HEK293 (cell line): ENCODE measurements around the gene CLMN.
"Not testable (repeated sequence)": the region's sequence is repeated elsewhere in the genome, so short reads cannot be mapped to it uniquely, and the experiment has no call there.

Source experiments
- CTCF ChIA-PET: fragments of 350-600 bp; formaldehyde crosslinking; extraction: SDS; loops from one replicate; lab custom pipeline; 2021; ENCODE audit warnings: antibody characterized with exemption; lab: Yijun Ruan, JAX
- POLR2A ChIA-PET: fragments of 300-600 bp; formaldehyde crosslinking; extraction: SDS; loops from one replicate; lab custom pipeline; 2020; ENCODE audit warnings: antibody characterized with exemption, inconsistent platforms; lab: Yijun Ruan, JAX
- H3K27ac ChIP-seq: fragments of 200-500 bp; sonication (Bioruptor generic); 2 replicates; pipeline ENCODE4 v1.5.1; 2014; ENCODE audit warnings: low read depth, low read length, control low read depth, inconsistent platforms; ENCODE audit errors: extremely low read depth
- H3K36me3 ChIP-seq, 2 experiments: fragments of 200-500 bp in 1 of 2; sonication (Bioruptor generic) in 1 of 2; 1 replicate in 1 of 2; 2 replicates in 1 of 2; pipeline ENCODE4 v1.5.1; 2014 to 2017; ENCODE audit warnings: inconsistent platforms in 2 of 2, low read length in 2 of 2; ENCODE audit not compliant: control insufficient read depth in 2 of 2, insufficient read depth in 1 of 2
- H3K4me1 ChIP-seq: fragments of 200-500 bp; sonication (Bioruptor generic); 2 replicates; pipeline ENCODE4 v1.5.1; 2014; ENCODE audit warnings: mild to moderate bottlenecking, low read length, inconsistent platforms; ENCODE audit not compliant: control insufficient read depth, insufficient read depth
- H3K4me3 ChIP-seq: 2 replicates; pipeline ENCODE4 v1.5.1; 2011; ENCODE audit warnings: low read depth, mild to moderate bottlenecking, control low read depth, low read length, moderate library complexity
- H3K9me3 ChIP-seq: fragments of 200-500 bp; sonication (Bioruptor generic); 2 replicates; pipeline ENCODE4 v1.5.1; 2014; ENCODE audit warnings: low read depth, low read length, inconsistent platforms; ENCODE audit not compliant: control insufficient read depth, insufficient read depth
- OSR2 ChIP-seq: fragments of 450-650 bp; formaldehyde crosslinking; IDR thresholded peaks from 2 replicates; pipeline ENCODE4 v1.5.1; 2016; ENCODE audit warnings: missing biosample characterization, missing genetic modification characterization
- PRDM6 ChIP-seq: fragments of 450-650 bp; formaldehyde crosslinking; IDR thresholded peaks from 2 replicates; pipeline ENCODE4 v1.5.1; 2017; ENCODE audit warnings: missing biosample characterization, missing genetic modification characterization
- REPIN1 ChIP-seq: fragments of 450-650 bp; formaldehyde crosslinking; IDR thresholded peaks from 2 replicates; pipeline ENCODE4 v1.5.1; 2017; ENCODE audit warnings: missing biosample characterization, missing genetic modification characterization, low read depth
- ZBTB20 ChIP-seq: fragments of 450-650 bp; formaldehyde crosslinking; IDR thresholded peaks from 2 replicates; pipeline ENCODE4 v1.5.1; 2016; ENCODE audit warnings: missing biosample characterization, missing genetic modification characterization
- ZNF112 ChIP-seq: fragments of 450-650 bp; formaldehyde crosslinking; IDR thresholded peaks from 2 replicates; pipeline ENCODE4 v1.5.0; 2017; ENCODE audit warnings: missing biosample characterization, missing genetic modification characterization
- ZNF132 ChIP-seq: fragments of 450-650 bp; formaldehyde crosslinking; IDR thresholded peaks from 2 replicates; pipeline ENCODE4 v1.5.1; 2017; ENCODE audit warnings: missing biosample characterization, missing genetic modification characterization, borderline replicate concordance
- ZNF138 ChIP-seq: fragments of 450-650 bp; formaldehyde crosslinking; IDR thresholded peaks from 2 replicates; pipeline ENCODE4 v1.5.1; 2016; ENCODE audit warnings: missing biosample characterization, missing genetic modification characterization, borderline replicate concordance
- ZNF157 ChIP-seq: fragments of 450-650 bp; formaldehyde crosslinking; IDR thresholded peaks from 2 replicates; pipeline ENCODE4 v1.5.1; 2016; ENCODE audit warnings: missing biosample characterization, missing genetic modification characterization
- ZNF174 ChIP-seq: fragments of 450-650 bp; formaldehyde crosslinking; IDR thresholded peaks from 2 replicates; pipeline ENCODE4 v1.5.0; 2017; ENCODE audit warnings: missing biosample characterization, mild to moderate bottlenecking, missing genetic modification characterization
- ZNF202 ChIP-seq: fragments of 450-650 bp; formaldehyde crosslinking; IDR thresholded peaks from 2 replicates; pipeline ENCODE4 v1.5.1; 2016; ENCODE audit warnings: missing biosample characterization, missing genetic modification characterization, borderline replicate concordance
- ZNF341 ChIP-seq: fragments of 450-650 bp; formaldehyde crosslinking; IDR thresholded peaks from 2 replicates; pipeline ENCODE4; 2016; ENCODE audit warnings: low read depth, missing biosample characterization, missing genetic modification characterization
- ZNF510 ChIP-seq: fragments of 450-650 bp; formaldehyde crosslinking; IDR thresholded peaks from 2 replicates; pipeline ENCODE4 v1.5.1; 2018; ENCODE audit warnings: mild to moderate bottlenecking, missing genetic modification characterization, missing biosample characterization; ENCODE audit not compliant: insufficient replicate concordance
- ZNF529 ChIP-seq: fragments of 450-650 bp; formaldehyde crosslinking; IDR thresholded peaks from 2 replicates; pipeline ENCODE4 v1.5.1; 2017; ENCODE audit warnings: missing genetic modification characterization, missing biosample characterization; ENCODE audit not compliant: insufficient replicate concordance
- ZNF549 ChIP-seq: fragments of 450-650 bp; IDR thresholded peaks from 2 replicates; pipeline ENCODE4 v1.5.1; 2018; ENCODE audit warnings: missing biosample characterization, missing genetic modification characterization, mild to moderate bottlenecking, inconsistent platforms, moderate library complexity
- ZNF600 ChIP-seq: fragments of 450-650 bp; formaldehyde crosslinking; IDR thresholded peaks from 2 replicates; pipeline ENCODE4 v1.5.1; 2016; ENCODE audit warnings: missing biosample characterization, missing genetic modification characterization
- ZNF626 ChIP-seq: fragments of 450-650 bp; sonication (Bioruptor Pico); formaldehyde crosslinking; IDR thresholded peaks from 2 replicates; pipeline ENCODE4 v1.5.1; 2018; ENCODE audit warnings: missing biosample characterization, missing genetic modification characterization, inconsistent platforms
- ZNF639 ChIP-seq: fragments of 450-650 bp; formaldehyde crosslinking; IDR thresholded peaks from 2 replicates; pipeline ENCODE4 v1.5.1; 2016; ENCODE audit warnings: missing biosample characterization, missing genetic modification characterization
- ZNF670 ChIP-seq: fragments of 450-650 bp; formaldehyde crosslinking; IDR thresholded peaks from 2 replicates; pipeline ENCODE4 v1.5.1; 2016; ENCODE audit warnings: missing biosample characterization, missing genetic modification characterization, low read depth
- ZNF768 ChIP-seq: fragments of 450-650 bp; formaldehyde crosslinking; IDR thresholded peaks from 2 replicates; pipeline ENCODE4 v1.5.1; 2018; ENCODE audit warnings: missing biosample characterization, mild to moderate bottlenecking, missing genetic modification characterization
- ZNF776 ChIP-seq: fragments of 450-650 bp; formaldehyde crosslinking; IDR thresholded peaks from 2 replicates; pipeline ENCODE4 v1.5.0; 2017; ENCODE audit warnings: missing biosample characterization, missing genetic modification characterization, borderline replicate concordance
- TF ChIP-seq, protein P1 (sequence below): fragments of 450-650 bp; formaldehyde crosslinking; IDR thresholded peaks from 2 replicates; pipeline ENCODE4 v1.5.1; 2016; ENCODE audit warnings: missing biosample characterization, missing genetic modification characterization, borderline replicate concordance
- TF ChIP-seq, protein P2 (sequence below): fragments of 450-650 bp; formaldehyde crosslinking; IDR thresholded peaks from 2 replicates; pipeline ENCODE4 v1.5.1; 2016; ENCODE audit warnings: missing biosample characterization, missing genetic modification characterization

Gene CLMN

DNA sequence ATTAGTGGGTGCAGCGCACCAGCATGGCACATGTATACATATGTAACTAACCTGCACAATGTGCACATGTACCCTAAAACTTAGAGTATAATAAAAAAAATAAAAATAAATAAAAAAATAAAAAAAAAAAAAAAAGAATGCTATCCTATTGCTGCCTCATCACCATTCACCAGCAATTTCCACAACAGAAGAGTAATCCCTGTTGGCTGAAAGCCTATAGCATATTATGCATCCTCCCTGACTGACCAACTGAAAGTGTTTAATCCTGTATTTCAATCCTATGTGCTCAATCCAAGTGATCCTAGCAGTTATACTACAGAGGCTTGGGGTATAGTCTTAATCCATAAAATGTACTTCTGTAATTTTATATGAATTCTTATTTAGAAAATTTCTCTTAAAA, 180.8 kb downstream of the CLMN start (continued):
- TF ChIP-seq, protein P1, sequence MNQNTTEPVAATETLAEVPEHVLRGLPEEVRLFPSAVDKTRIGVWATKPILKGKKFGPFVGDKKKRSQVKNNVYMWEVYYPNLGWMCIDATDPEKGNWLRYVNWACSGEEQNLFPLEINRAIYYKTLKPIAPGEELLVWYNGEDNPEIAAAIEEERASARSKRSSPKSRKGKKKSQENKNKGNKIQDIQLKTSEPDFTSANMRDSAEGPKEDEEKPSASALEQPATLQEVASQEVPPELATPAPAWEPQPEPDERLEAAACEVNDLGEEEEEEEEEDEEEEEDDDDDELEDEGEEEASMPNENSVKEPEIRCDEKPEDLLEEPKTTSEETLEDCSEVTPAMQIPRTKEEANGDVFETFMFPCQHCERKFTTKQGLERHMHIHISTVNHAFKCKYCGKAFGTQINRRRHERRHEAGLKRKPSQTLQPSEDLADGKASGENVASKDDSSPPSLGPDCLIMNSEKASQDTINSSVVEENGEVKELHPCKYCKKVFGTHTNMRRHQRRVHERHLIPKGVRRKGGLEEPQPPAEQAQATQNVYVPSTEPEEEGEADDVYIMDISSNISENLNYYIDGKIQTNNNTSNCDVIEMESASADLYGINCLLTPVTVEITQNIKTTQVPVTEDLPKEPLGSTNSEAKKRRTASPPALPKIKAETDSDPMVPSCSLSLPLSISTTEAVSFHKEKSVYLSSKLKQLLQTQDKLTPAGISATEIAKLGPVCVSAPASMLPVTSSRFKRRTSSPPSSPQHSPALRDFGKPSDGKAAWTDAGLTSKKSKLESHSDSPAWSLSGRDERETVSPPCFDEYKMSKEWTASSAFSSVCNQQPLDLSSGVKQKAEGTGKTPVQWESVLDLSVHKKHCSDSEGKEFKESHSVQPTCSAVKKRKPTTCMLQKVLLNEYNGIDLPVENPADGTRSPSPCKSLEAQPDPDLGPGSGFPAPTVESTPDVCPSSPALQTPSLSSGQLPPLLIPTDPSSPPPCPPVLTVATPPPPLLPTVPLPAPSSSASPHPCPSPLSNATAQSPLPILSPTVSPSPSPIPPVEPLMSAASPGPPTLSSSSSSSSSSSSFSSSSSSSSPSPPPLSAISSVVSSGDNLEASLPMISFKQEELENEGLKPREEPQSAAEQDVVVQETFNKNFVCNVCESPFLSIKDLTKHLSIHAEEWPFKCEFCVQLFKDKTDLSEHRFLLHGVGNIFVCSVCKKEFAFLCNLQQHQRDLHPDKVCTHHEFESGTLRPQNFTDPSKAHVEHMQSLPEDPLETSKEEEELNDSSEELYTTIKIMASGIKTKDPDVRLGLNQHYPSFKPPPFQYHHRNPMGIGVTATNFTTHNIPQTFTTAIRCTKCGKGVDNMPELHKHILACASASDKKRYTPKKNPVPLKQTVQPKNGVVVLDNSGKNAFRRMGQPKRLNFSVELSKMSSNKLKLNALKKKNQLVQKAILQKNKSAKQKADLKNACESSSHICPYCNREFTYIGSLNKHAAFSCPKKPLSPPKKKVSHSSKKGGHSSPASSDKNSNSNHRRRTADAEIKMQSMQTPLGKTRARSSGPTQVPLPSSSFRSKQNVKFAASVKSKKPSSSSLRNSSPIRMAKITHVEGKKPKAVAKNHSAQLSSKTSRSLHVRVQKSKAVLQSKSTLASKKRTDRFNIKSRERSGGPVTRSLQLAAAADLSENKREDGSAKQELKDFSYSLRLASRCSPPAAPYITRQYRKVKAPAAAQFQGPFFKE: no peak
- TF ChIP-seq ZNF341 (tag by site-specific recombination) (no peak), ZNF549 (tag by site-specific recombination) (no peak), ZNF776 (tag by site-specific recombination) (no peak)

GRCh38 chr14:95138455-95138854, 181.3 kb downstream of the CLMN start:
- TF ChIP-seq, protein P2, sequence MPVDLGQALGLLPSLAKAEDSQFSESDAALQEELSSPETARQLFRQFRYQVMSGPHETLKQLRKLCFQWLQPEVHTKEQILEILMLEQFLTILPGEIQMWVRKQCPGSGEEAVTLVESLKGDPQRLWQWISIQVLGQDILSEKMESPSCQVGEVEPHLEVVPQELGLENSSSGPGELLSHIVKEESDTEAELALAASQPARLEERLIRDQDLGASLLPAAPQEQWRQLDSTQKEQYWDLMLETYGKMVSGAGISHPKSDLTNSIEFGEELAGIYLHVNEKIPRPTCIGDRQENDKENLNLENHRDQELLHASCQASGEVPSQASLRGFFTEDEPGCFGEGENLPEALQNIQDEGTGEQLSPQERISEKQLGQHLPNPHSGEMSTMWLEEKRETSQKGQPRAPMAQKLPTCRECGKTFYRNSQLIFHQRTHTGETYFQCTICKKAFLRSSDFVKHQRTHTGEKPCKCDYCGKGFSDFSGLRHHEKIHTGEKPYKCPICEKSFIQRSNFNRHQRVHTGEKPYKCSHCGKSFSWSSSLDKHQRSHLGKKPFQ (tag by site-specific recombination): 0 out of 2 replicates have a peak, but pooled peaks have one; percentile 49
- 0 out of 2 replicates have a peak, but pooled peaks have one; percentile 6 for TF ChIP-seq PRDM6 (tag by site-specific recombination)
- TF ChIP-seq, all 188 proteins: peak for 2; not testable (repeated sequence) for 186
- not testable (repeated sequence) for H3K4me3 ChIP-seq, H3K36me3 ChIP-seq, H3K27ac ChIP-seq, H3K9me3 ChIP-seq
- CTCF ChIA-PET: interaction anchor here (0.6 kb wide), 1 partner anchor 223 kb away, joined by 3 read pairs; no protein-coding TSS in a partner anchor
- peaks cover 23% of the 10 kb centered on the region for H3K4me1 ChIP-seq
- POLR2A ChIA-PET: interaction anchor here (0.6 kb wide), 1 partner anchor 1452 kb away, joined by 3 read pairs; no protein-coding TSS in a partner anchor

DNA sequence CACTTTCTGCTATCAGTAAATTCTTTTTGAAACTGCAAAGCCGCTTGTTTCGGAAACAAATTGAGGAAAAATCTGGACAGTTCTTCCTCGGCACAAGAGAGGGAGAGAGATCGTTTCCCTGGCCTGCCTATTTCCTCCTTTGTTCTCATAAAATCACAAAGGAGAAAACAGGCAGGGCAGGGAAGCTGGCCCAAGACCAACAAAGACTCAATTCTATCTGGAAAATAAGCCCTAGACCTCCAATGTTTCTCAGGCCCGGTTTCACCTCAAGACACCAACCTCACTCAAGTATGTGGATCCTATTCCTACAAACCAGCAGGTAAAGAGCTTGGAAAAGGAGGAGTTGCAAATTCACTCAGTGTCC, 181.9 kb downstream of the CLMN start:
- Histone ChIP-seq H3K9me3 (no peaks in the 10 kb centered on the region), H3K4me1 (peaks cover 20% of the 10 kb centered on the region), H3K27ac (no peak overlapping the region), H3K36me3 (peaks cover 2 to 14% of the 10 kb centered on the region in 2 experiments; a peak in 2 of 3 replicates), H3K4me3 (no peak overlapping the region)
- CTCF ChIA-PET: interaction anchor here (0.6 kb wide), 1 partner anchor 224 kb away, joined by 3 read pairs; no protein-coding TSS in a partner anchor
- TF ChIP-seq ZNF202 (tag by site-specific recombination) (no peak), ZNF174 (tag by site-specific recombination) (no peak), OSR2 (tag by site-specific recombination) (no peak), ZNF768 (tag by site-specific recombination) (no peak), ZNF138 (tag by site-specific recombination) (no peak), ZNF670 (tag by site-specific recombination) (no peak), ZNF529 (tag by site-specific recombination) (no peak), ZNF626 (tag by site-specific recombination) (no peak), ZNF639 (tag by site-specific recombination) (no peak), ZNF112 (tag by site-specific recombination) (no peak), ZNF600 (tag by site-specific recombination) (no peak), ZNF132 (tag by site-specific recombination) (no peak), ZNF510 (tag by site-specific recombination) (no peak), ZNF157 (tag by site-specific recombination) (no peak), ZBTB20 (no peak), REPIN1 (tag by site-specific recombination) (no peak)
- POLR2A ChIA-PET: no interaction called here
